Activated B cell treated with CpG ODN at 0.5 μM for 24 hours (primary cell): ENCODE measurements around the gene CDT1. TPM values are rescaled to one million over a fixed set of nuclear protein-coding genes. Genes with fewer than 3 reads are reported as not detected.
A peak's percentile ranks its signal among the peaks of the same experiment; 100 is the strongest.

Source experiments
- ATAC-seq: fragments of 200-7000 bp; cut with Tn5 transposase; one replicate; pipeline ENCODE4 v1.10.0; 2021; ENCODE audit warnings: low read depth, mild to moderate bottlenecking, moderate library complexity
- CTCF ChIA-PET: fragments of 350-600 bp; sonication (Branson Sonifier 250); formaldehyde crosslinking; loops from one replicate; lab custom pipeline; 2021; ENCODE audit warnings: antibody characterized with exemption; lab: Charles Lee
- POLR2A ChIA-PET: fragments of 350-600 bp; sonication (Branson Sonifier 250); formaldehyde crosslinking; loops from one replicate; lab custom pipeline; 2021; ENCODE audit warnings: antibody characterized with exemption; lab: Charles Lee
- DNase-seq: peaks from one replicate; pipeline ENCODE4 v3.0.0; 2022
- H3K27ac Mint-ChIP-seq: one replicate; pipeline ENCODE4 v1.8.0; 2020; ENCODE audit warnings: mixed read lengths
- H3K27me3 Mint-ChIP-seq: one replicate; pipeline ENCODE4 v1.8.0; 2021; ENCODE audit warnings: mixed read lengths
- H3K36me3 Mint-ChIP-seq: one replicate; pipeline ENCODE4 v1.8.0; 2021; ENCODE audit warnings: low read depth, mixed read lengths
- H3K4me1 Mint-ChIP-seq: one replicate; pipeline ENCODE4 v1.8.0; 2021; ENCODE audit warnings: mixed read lengths
- H3K4me3 Mint-ChIP-seq: one replicate; pipeline ENCODE4 v1.8.0; 2020; ENCODE audit warnings: mild to moderate bottlenecking, mixed read lengths
- H3K9me3 Mint-ChIP-seq: one replicate; pipeline ENCODE4 v1.8.0; 2020; ENCODE audit warnings: mixed read lengths
- CTCF ChIP-seq: fragments of 200-600 bp; IDR thresholded peaks from one replicate; pipeline ENCODE4 v1.8.0; 2022; ENCODE audit warnings: antibody characterized with exemption, mild to moderate bottlenecking
- intact Hi-C: fragments of 100-400 bp; cut with micrococcal nuclease; formaldehyde crosslinking; loops from one replicate; pipeline ENCODE4 v1.15.1; 2024
- total RNA-seq: library from RNA; stranded (reverse); gene quantifications from 2 replicates; pipeline ENCODE4 v1.2.3, GENCODE V29; 2022

CDT1 gene
- total RNA-seq, 1 donor from 2014 or later: 4.3 TPM

DNA sequence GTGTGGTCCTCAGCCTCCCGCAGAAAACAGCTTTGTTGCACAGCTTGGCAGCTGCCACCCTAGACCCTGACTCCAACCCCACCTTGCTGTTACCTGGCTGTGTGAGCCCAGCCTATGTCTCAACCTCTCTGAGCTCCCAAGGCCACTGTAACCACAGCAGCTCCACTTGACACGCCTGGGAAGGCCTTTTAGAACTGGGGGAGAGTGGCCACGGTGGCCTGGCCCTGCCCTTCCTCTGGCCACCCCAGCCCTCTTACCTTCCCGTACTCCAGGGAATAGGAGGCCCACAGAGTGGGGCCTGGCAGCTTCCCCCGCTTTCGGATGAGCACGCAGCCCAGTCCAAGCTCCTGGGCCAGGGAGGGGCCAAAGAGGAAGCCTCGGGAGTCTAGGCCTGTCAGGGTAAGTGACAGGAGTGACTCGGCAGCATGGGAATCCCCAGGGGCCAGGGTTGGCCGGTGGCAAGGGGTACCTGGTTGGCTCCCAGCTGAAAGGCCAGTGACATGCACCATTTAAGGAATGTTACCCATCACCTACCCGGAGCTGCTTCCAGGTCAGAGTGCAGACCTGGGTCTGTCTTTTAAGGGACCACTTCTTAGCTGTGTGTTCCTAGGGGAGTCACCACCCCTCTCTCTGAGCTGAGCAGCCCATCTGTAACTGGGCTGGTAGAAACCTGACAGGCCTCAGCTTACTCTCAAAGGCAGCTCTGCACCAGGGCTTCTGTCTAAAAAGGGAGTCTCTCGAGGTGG, 6.8 kb downstream of the CDT1 start:
- Mint-ChIP-seq H3K27ac (peak overlapping the region; percentile 86), H3K27me3 (no peaks in the 10 kb centered on the region), H3K4me1 (peaks cover 17% of the 10 kb centered on the region), H3K9me3 (no peaks in the 10 kb centered on the region), H3K4me3 (peak overlapping the region; percentile 91), H3K36me3 (peaks cover 13% of the 10 kb centered on the region)
- CTCF ChIA-PET: interaction anchor here (1.3 to 2.9 kb wide), 4 partner anchors 28 to 73 kb away, joined by 3 to 15 read pairs (median 4); partner anchors contain the start of genes GALNS and TRAPPC2L
- ATAC-seq: no peak
- POLR2A ChIA-PET: interaction anchor here (0.6 to 6.0 kb wide), 14 partner anchors 7 to 407 kb away, joined by 3 to 52 read pairs (median 12); partner anchors contain the start of genes CDT1, GALNS, PIEZO1 and TRAPPC2L
- no peak for TF ChIP-seq CTCF
- intact Hi-C loops: loop anchor here (2.0 to 10.0 kb wide), 2 partner anchors 26 to 694 kb away; partner anchors contain the start of genes PIEZO1 and SPG7
- no peak for DNase-seq

GRCh38 chr16:88810912-88811768, 7.6 kb downstream of the CDT1 start:
- DNase-seq: peak; percentile 70
- peaks cover 13% of the 10 kb centered on the region for H3K36me3 Mint-ChIP-seq
- no peak for TF ChIP-seq CTCF
- no peaks in the 10 kb centered on the region for H3K9me3 Mint-ChIP-seq
- no peaks in the 10 kb centered on the region for H3K27me3 Mint-ChIP-seq
- ChIA-PET CTCF (interaction anchor here (0.6 to 2.9 kb wide), 7 partner anchors 24 to 74 kb away, joined by 3 to 15 read pairs (median 3); partner anchors contain the start of genes GALNS and TRAPPC2L), POLR2A (interaction anchor here (0.6 to 6.0 kb wide), 26 partner anchors 8 to 407 kb away, joined by 3 to 52 read pairs (median 4); partner anchors contain the start of genes CDT1, GALNS, MVD and PIEZO1)
- ATAC-seq: peak; percentile 45
- intact Hi-C loops: loop anchor here (1.0 to 10.0 kb wide), 4 partner anchors 8 to 694 kb away; partner anchors contain the start of genes CDH15, CDT1, PIEZO1 and SPG7
- H3K4me3 Mint-ChIP-seq: peak overlapping the region; percentile 91
- peaks cover 17% of the 10 kb centered on the region for H3K4me1 Mint-ChIP-seq
- peak overlapping the region; percentile 86 for H3K27ac Mint-ChIP-seq

- intact Hi-C loops: loop anchor here (1.0 to 10.0 kb wide), 7 partner anchors 9 to 749 kb away; partner anchors contain the start of genes CDH15, CDT1, PIEZO1 and RPL13
- DNase-seq: peak; percentile 99
- peak; percentile 86 for ATAC-seq
- H3K27ac Mint-ChIP-seq: peak within 1 kb of the TSS; percentile 97
- H3K4me1 Mint-ChIP-seq: peaks cover 17% of the 10 kb centered on the region
- H3K36me3 Mint-ChIP-seq: peaks cover 13% of the 10 kb centered on the region
- ChIA-PET POLR2A (interaction anchor here (0.6 to 6.0 kb wide), 27 partner anchors 9 to 406 kb away, joined by 3 to 52 read pairs (median 4); partner anchors contain the start of genes CDT1, GALNS, MVD and PIEZO1), CTCF (interaction anchor here (0.6 to 2.9 kb wide), 6 partner anchors 25 to 356 kb away, joined by 3 to 15 read pairs (median 3); partner anchors contain the start of genes GALNS and TRAPPC2L)
- no peak for TF ChIP-seq CTCF
- no peaks in the 10 kb centered on the region for H3K27me3 Mint-ChIP-seq
- no peaks in the 10 kb centered on the region for H3K9me3 Mint-ChIP-seq
- H3K4me3 Mint-ChIP-seq: peak within 1 kb of the TSS; percentile 91
These were observed 8.4 kb downstream of the CDT1 start, which contains the start of gene APRT for GRCh38 chr16:88811769-88812512. APRT (minus strand) TSS chr16:88811928; CDS start chr16:88811899, 29 bp downstream.

GRCh38 chr16:88812513-88813268, 9.1 kb downstream of the CDT1 start:
- Mint-ChIP-seq H3K27ac (peak overlapping the region; percentile 79), H3K36me3 (peaks cover 13% of the 10 kb centered on the region), H3K9me3 (no peaks in the 10 kb centered on the region), H3K4me3 (peak overlapping the region; percentile 76), H3K27me3 (no peaks in the 10 kb centered on the region), H3K4me1 (peaks cover 17% of the 10 kb centered on the region)
- ATAC-seq (no peak), DNase-seq (no peak)
- CTCF ChIA-PET: interaction anchor here (0.9 to 2.9 kb wide), 6 partner anchors 45 to 355 kb away, joined by 3 to 15 read pairs (median 3); partner anchors contain the start of genes GALNS and TRAPPC2L
- TF ChIP-seq CTCF: no peak
- intact Hi-C loops: loop anchor here (1.0 to 10.0 kb wide), 4 partner anchors 45 to 748 kb away; partner anchors contain the start of genes RPL13, SPG7 and TRAPPC2L
- POLR2A ChIA-PET: interaction anchor here (0.6 to 6.0 kb wide), 23 partner anchors 9 to 679 kb away, joined by 3 to 52 read pairs (median 5); partner anchors contain the start of genes CDT1, GALNS, PIEZO1 and TRAPPC2L
